ENCODE results near the gene MYRFL. TPM values are rescaled to one million over a fixed set of nuclear protein-coding genes. Genes with fewer than 3 reads are reported as not detected.

MYRFL gene
- total RNA-seq, 1 donor from 2014 or later, result not detected

DNA sequence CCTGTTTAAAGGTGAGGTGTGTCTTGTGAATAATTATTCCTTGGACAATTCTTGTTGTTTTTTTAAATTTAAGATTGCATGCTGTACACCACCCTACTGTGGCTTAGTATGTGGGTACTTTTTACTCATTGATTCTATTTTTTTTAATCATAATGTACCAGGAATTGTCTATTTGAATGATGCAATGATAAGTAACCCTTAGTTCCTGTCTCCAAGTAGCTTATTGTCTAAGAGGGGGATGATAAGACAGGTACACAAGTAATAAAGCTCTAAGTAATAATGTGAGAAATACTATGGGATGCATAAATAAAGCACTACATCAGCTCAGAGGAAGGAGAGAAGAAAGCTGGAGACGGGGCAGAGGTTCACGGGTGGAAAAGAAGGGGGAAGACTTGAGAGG lies 90.9 kb downstream of the MYRFL start:
- DNase-seq, result no peak
- H3K27me3 Mint-ChIP-seq, result peaks cover 2% of the 10 kb centered on the region
- no peak overlapping the region for H3K4me3 Mint-ChIP-seq

DNA sequence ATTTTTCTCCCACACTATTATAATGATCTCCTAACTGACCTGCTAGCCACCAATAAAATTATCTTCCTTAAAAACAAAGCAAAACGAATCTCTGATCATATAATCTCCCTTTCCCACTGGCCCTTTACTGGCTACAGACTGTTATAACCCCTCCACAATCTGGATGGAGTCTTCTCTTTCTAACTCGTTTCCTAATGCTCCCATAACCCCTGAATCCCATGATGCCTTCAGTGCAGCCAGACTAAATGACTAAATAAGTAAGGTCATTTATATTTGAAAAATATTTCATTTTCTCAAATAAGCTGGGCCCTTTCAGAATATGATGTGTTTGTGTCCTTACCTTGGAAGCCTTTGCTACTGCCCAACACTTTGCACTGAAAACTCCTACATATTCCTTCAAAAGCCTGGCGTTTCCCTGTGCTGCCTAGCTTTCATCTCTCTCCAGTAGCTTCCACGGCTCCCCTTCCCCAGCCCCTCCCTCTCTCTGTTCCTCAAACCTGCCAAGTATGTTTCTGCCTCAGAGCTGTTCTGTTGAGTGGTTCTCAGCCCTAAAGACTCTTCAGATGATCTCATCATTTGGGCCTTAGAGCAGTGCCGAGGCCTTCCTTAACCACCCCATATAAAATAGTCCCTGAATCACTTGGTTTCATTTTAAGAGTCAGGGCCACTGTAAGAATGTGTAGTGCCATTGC lies 91.7 kb downstream of the MYRFL start:
- DNase-seq, result no peak
- H3K27ac Mint-ChIP-seq, result no peak overlapping the region
- H3K36me3 Mint-ChIP-seq (ENCODE audit: low read depth), result no peaks in the 10 kb centered on the region
- no peaks in the 10 kb centered on the region for H3K9me3 Mint-ChIP-seq
- peaks cover 2% of the 10 kb centered on the region for H3K27me3 Mint-ChIP-seq
- H3K4me3 Mint-ChIP-seq, result no peak overlapping the region
- H3K4me1 Mint-ChIP-seq, result no peaks in the 10 kb centered on the region
- intact Hi-C loops (cut with micrococcal nuclease), result no loop called here

More for the DNA sequence above, 90.9 kb downstream of the MYRFL start:
- intact Hi-C loops (cut with micrococcal nuclease), result no loop called here
- H3K9me3 Mint-ChIP-seq, result no peaks in the 10 kb centered on the region
- no peaks in the 10 kb centered on the region for H3K4me1 Mint-ChIP-seq
- H3K36me3 Mint-ChIP-seq (ENCODE audit: low read depth), result no peaks in the 10 kb centered on the region
- H3K27ac Mint-ChIP-seq, result no peak overlapping the region

DNA sequence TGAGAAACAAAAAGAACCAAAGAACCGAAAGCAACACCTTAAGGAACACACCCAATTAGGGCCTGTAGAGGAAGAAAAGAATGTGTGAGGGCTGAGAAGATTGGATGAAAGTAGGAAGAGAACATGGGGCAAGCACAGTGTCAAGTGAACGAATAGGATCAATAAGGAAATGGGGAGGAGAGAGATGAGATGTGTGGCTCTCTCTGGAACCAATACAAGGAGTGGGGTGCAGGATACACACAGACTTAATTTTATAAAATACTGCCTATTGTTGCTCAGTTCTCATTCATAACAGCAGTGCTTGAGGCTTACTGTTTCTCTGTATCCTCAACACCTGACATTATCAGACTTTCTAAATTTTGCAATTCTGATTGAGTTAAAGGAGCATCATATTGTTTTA lies 93.3 kb downstream of the MYRFL start:
- no peak overlapping the region for H3K27ac Mint-ChIP-seq
- DNase-seq, result no peak
- no peak overlapping the region for H3K4me3 Mint-ChIP-seq
- H3K4me1 Mint-ChIP-seq, result no peaks in the 10 kb centered on the region
- H3K9me3 Mint-ChIP-seq, result no peaks in the 10 kb centered on the region
- peaks cover 6% of the 10 kb centered on the region for H3K27me3 Mint-ChIP-seq
- intact Hi-C loops (cut with micrococcal nuclease), result no loop called here
- H3K36me3 Mint-ChIP-seq (ENCODE audit: low read depth), result no peaks in the 10 kb centered on the region

DNA sequence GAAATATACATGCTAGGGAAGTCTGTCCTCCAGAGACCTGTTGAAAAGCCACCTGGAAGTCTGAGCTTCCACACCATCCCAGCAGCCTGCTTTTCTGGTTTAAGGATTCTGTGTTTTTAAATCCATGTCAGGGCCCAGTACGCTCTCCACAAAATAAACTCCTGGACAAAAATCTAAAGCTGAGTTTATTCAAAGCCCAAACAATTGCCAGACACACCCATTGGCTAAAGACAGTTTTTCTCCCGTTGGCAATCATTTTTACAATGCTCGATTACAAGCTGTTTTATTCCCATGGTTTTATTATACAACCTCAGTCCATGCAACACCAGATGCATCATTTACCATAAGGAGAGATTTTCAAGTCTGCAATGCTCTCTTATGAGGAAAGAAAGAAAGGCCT lies 94.5 kb downstream of the MYRFL start:
- Mint-ChIP-seq H3K9me3 (no peaks in the 10 kb centered on the region), H3K27me3 (peaks cover 6% of the 10 kb centered on the region), H3K27ac (no peak overlapping the region), H3K4me1 (no peaks in the 10 kb centered on the region), H3K4me3 (no peak overlapping the region), H3K36me3 (ENCODE audit: low read depth) (no peaks in the 10 kb centered on the region)
- intact Hi-C loops (cut with micrococcal nuclease), result no loop called here
- DNase-seq, result no peak

DNA sequence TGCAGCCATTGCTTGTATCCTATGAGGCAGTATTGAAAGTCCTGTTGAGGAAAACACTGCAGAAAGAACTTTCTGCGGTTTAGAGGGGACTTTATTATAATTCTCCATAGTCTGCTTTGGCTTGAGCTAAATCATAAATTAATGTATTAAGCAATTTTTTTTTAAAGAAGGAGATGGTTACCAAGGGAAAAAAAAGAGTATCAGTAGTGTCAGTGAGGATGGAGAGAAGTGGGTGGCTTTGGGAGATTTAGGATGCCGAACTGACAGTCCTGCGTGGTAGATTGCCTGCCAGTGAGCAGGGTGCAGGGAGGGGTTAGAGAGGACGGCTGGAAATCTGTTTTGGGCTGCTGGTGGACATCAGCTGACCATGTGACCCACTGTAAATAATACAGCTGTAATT lies 96.8 kb downstream of the MYRFL start:
- no peak overlapping the region for H3K4me3 Mint-ChIP-seq
- DNase-seq, result no peak
- no peaks in the 10 kb centered on the region for H3K9me3 Mint-ChIP-seq
- no peaks in the 10 kb centered on the region for H3K4me1 Mint-ChIP-seq
- intact Hi-C loops (cut with micrococcal nuclease), result no loop called here
- no peaks in the 10 kb centered on the region for H3K36me3 Mint-ChIP-seq (ENCODE audit: low read depth)
- no peak overlapping the region for H3K27ac Mint-ChIP-seq
- H3K27me3 Mint-ChIP-seq, result peaks cover 7% of the 10 kb centered on the region

DNA sequence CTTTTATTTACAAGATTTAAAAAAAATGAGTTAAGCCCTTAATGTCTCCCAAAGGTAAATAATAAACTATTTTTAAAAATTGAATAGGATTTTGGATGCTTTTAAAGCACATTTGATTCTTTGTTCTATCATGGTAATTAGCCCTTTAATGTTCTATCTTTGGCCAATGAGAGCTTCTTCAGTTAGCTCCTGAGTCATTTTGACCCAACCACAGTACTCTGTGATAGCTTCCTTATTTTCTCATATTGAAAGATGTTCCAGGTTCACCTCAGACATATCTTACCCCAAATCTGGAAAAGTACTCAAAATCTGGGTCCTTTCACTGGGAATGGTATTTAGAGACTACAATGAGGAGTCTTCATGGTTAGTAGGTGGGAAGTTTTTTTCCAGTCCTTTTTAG lies 98.0 kb downstream of the MYRFL start:
- intact Hi-C loops (cut with micrococcal nuclease), result no loop called here
- no peak overlapping the region for H3K27ac Mint-ChIP-seq
- H3K4me3 Mint-ChIP-seq, result no peak overlapping the region
- no peak for DNase-seq
- no peaks in the 10 kb centered on the region for H3K36me3 Mint-ChIP-seq (ENCODE audit: low read depth)
- peaks cover 7% of the 10 kb centered on the region for H3K27me3 Mint-ChIP-seq
- H3K4me1 Mint-ChIP-seq, result no peaks in the 10 kb centered on the region
- H3K9me3 Mint-ChIP-seq, result no peaks in the 10 kb centered on the region

DNA sequence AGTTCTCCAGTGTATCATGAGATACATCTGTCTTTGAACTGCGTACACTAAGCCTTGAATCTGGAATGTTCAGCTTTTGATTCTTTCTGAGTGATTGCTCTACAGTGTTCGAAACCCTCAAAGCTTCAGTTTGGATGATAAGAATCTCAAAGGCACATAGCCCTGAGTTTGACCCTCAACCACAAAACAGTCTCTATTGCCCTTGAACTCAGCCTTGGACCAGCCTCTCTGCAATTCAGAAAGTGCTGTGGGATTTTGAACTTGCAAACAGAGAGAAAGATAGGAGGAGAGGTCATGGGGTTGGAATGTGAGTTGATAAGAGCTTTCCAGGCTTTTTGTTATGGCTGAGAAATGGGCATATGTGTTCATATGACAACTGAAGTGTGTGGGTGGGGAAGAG lies 100.3 kb downstream of the MYRFL start:
- H3K4me3 Mint-ChIP-seq, result no peak overlapping the region
- H3K4me1 Mint-ChIP-seq, result no peaks in the 10 kb centered on the region
- H3K9me3 Mint-ChIP-seq, result no peaks in the 10 kb centered on the region
- intact Hi-C loops (cut with micrococcal nuclease), result no loop called here
- no peak for DNase-seq
- H3K27ac Mint-ChIP-seq, result no peak overlapping the region
- no peaks in the 10 kb centered on the region for H3K36me3 Mint-ChIP-seq (ENCODE audit: low read depth)
- H3K27me3 Mint-ChIP-seq, result peaks cover 7% of the 10 kb centered on the region

DNA sequence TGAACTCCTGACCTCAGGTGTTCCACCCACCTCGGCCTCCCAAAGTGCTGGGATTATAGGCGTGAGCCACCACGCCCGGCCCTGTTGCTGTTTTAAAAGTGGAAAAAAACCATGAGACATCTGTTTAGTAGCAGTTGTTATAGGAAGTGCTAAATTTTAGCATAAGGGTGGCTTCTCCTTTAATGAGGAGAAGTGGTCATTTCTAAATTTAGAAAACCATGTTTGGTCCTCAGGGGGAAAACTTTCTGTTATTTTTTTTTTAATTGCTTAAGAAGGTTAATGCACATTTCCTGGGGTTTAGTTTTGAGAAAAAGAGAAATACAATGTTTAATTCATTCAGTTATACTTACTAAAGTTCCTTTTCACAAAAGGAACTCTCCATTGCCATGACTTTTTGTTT lies 102.1 kb downstream of the MYRFL start:
- no peaks in the 10 kb centered on the region for H3K36me3 Mint-ChIP-seq (ENCODE audit: low read depth)
- H3K9me3 Mint-ChIP-seq, result no peaks in the 10 kb centered on the region
- no peak overlapping the region for H3K27ac Mint-ChIP-seq
- DNase-seq, result no peak
- no peaks in the 10 kb centered on the region for H3K4me1 Mint-ChIP-seq
- no peak overlapping the region for H3K4me3 Mint-ChIP-seq
- intact Hi-C loops (cut with micrococcal nuclease), result no loop called here
- H3K27me3 Mint-ChIP-seq, result peaks cover 7% of the 10 kb centered on the region

DNA sequence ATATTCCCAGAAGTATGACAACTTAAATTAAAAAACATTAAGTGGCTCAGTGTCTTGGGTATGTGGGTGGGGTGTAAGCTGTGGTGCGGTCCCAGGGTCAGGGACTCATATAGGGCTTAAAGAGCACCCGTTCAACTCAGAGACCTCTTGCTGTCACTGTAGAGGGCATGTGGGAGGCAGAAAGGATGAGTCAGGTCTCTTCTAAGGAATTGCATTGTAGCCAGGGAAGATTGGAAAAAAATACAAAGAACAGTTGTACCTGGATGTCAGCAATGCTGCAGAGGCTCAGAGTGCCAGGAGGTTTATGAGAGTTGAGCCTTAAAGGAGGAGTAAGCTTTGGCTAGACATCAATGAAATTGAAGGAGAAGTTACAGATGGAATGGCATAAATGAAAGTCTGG lies 104.1 kb downstream of the MYRFL start:
- H3K36me3 Mint-ChIP-seq (ENCODE audit: low read depth), result no peaks in the 10 kb centered on the region
- DNase-seq, result no peak
- peaks cover 4% of the 10 kb centered on the region for H3K27me3 Mint-ChIP-seq
- no peaks in the 10 kb centered on the region for H3K9me3 Mint-ChIP-seq
- no peak overlapping the region for H3K4me3 Mint-ChIP-seq
- H3K27ac Mint-ChIP-seq, result no peak overlapping the region
- H3K4me1 Mint-ChIP-seq, result no peaks in the 10 kb centered on the region
- intact Hi-C loops (cut with micrococcal nuclease), result no loop called here

DNA sequence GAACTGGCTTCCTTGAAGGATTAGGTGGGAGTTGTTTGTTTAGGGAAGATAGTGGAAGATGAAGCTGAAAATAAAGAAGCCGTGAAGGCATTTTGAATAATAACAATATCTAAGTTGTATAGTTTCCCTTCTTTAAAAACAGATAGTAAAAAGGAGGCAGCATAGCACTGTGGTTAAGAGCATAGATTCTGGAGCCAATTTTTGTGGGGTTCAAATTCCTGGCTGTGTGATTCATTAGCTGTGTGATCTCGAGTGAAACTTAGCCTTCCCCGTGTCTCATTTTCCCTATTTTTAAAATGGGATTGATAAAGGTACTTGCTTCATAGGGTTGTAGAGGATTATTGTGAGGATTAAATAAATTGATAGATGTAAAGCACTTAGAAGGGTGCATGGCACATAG lies 104.5 kb downstream of the MYRFL start:
- Mint-ChIP-seq H3K4me1 (no peaks in the 10 kb centered on the region), H3K27me3 (peaks cover 4% of the 10 kb centered on the region), H3K4me3 (no peak overlapping the region), H3K9me3 (no peaks in the 10 kb centered on the region), H3K36me3 (ENCODE audit: low read depth) (no peaks in the 10 kb centered on the region), H3K27ac (no peak overlapping the region)
- intact Hi-C loops (cut with micrococcal nuclease), result no loop called here
- no peak for DNase-seq

DNA sequence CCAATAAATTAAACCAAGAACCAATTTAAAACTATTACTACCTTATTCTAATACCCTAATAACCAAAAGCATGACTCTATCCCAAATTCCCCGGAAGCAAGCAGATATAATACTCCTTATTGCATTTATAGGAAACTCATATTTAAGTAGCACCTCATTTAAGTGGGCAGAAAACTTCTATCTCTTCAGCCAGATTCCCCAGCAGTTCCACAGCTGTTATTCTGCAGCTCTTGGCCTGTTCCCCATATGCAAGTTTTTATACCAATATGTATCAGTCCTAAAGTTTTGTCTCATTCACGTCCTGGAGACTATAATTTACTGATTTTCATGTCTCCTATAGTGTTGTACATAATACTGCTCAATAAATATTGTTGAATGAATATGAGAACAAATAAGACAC lies 106.5 kb downstream of the MYRFL start:
- Mint-ChIP-seq H3K36me3 (ENCODE audit: low read depth) (no peaks in the 10 kb centered on the region), H3K9me3 (no peaks in the 10 kb centered on the region), H3K27ac (no peak overlapping the region), H3K27me3 (peaks cover 1% of the 10 kb centered on the region), H3K4me3 (no peak overlapping the region), H3K4me1 (no peaks in the 10 kb centered on the region)
- intact Hi-C loops (cut with micrococcal nuclease), result no loop called here
- DNase-seq, result no peak

DNA sequence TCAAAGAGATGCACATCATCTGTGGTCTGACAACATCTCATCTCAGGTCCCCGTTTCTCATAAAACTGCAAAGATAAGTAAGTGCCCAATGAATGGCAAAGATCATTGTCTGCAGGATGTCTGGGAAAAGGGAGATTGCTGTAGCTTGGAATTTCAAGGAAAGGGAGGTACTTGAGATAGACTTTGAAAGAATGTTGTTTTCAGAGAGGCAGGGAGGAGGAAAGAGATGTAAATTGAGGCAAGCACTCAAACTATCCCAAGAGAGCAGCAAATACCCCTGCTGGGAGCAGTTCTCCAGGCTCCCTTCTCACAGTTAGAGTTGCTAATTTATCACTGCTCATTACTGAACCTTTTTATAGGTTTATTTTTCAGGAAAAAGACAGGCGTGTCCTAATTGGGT lies 107.1 kb downstream of the MYRFL start:
- Mint-ChIP-seq H3K4me1 (no peaks in the 10 kb centered on the region), H3K4me3 (no peak overlapping the region), H3K36me3 (ENCODE audit: low read depth) (no peaks in the 10 kb centered on the region), H3K27me3 (peaks cover 1% of the 10 kb centered on the region), H3K27ac (no peak overlapping the region), H3K9me3 (no peaks in the 10 kb centered on the region)
- DNase-seq, result no peak
- intact Hi-C loops (cut with micrococcal nuclease), result no loop called here

DNA sequence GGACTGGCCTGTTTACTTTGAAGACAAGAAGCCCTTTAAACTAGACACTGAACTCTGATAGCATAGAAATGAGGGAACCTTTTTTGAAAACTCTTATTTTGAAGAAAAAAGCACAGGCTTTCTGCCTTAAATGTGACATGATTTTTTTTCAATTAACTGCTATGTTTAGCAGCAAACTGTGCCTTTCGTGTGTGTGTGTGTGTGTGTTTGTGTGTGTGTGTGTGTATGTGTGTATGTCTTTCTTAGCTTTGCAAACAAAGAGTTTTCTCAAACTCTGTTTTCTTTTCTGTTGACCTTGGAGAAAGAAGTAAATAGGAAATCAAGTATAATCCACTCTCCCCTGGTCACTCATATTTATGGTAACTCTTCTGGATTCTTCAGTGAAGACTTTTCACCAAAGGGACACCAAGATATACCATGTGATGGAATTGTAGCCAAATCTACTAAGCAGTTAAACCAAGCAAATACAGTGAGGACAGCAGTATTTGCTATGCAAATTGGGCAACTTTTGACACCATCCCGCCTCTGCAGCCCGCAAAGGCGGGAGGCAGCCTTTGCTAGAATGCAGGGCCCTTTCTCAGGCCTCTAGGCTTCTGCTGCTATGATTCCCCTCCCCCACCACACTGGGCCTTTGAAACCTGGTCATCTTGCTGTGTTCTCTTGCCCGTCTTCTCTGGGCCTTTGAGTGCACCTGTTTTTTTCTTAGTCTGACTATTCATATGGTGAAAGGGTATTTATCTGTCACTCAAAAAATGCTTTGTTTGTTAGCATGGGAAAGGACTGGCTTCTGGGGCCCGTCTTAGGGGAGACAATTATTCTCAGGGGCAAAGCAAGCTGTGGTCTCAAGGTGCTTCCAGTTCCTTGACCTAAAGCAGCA lies 107.9 kb downstream of the MYRFL start:
- H3K4me1 Mint-ChIP-seq, result no peaks in the 10 kb centered on the region

DNA sequence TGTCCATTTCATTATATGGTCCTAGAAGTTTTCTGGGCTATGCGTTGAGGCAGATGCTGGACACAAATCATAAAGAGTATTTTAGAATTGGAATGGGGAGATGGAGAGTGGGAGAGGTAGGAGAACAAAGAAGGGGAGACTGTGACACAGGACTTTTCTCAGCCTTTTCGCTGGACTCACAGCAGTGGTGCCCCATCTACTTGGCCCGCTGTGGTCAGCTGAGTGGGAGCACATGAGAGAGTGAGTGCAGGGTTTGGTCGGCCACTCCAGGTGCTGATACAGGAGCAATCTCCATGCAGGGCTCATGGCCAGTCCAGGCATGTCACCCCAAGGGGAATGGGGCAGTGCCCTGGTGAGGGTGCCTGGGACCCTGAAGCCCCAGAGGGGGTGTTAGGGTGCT lies 109.0 kb downstream of the MYRFL start:
- intact Hi-C loops (cut with micrococcal nuclease), result no loop called here
- no peaks in the 10 kb centered on the region for H3K36me3 Mint-ChIP-seq (ENCODE audit: low read depth)
- H3K27ac Mint-ChIP-seq, result no peak overlapping the region
- H3K4me1 Mint-ChIP-seq, result no peaks in the 10 kb centered on the region
- H3K27me3 Mint-ChIP-seq, result peaks cover 1% of the 10 kb centered on the region
- DNase-seq, result no peak
- peaks cover 4% of the 10 kb centered on the region for H3K9me3 Mint-ChIP-seq
- no peak overlapping the region for H3K4me3 Mint-ChIP-seq

More for the DNA sequence above, 107.9 kb downstream of the MYRFL start:
- Mint-ChIP-seq H3K4me3 (no peak overlapping the region), H3K27ac (no peak overlapping the region), H3K9me3 (peaks cover 4% of the 10 kb centered on the region), H3K36me3 (ENCODE audit: low read depth) (no peaks in the 10 kb centered on the region), H3K27me3 (peaks cover 1% of the 10 kb centered on the region)
- DNase-seq, result no peak
- intact Hi-C loops (cut with micrococcal nuclease), result no loop called here

All from activated CD4-positive, alpha-beta T cell treated with anti-CD3 and anti-CD28 coated beads, Interleukin-2, amount 10 ng/mL, durations not matched to agents 24 days and 14 days (primary cell).